OCI-M1 (cell line): ENCODE data around the gene ANO6.

ENCODE experiments used
- DNase-seq: peaks from one replicate; lab custom pipeline; 2025; lab: John Stamatoyannopoulos, UW

The ANO6 gene

GRCh38 chr12:45458238-45458637 is 242.3 kb downstream of the ANO6 start:
- no peak for DNase-seq

- no peak for DNase-seq
These were observed 243.2 kb downstream of the ANO6 start for GRCh38 chr12:45458854-45459807.

GRCh38 chr12:45462506-45462905 is 246.6 kb downstream of the ANO6 start:
- DNase-seq, result no peak

- DNase-seq, result no peak
These were observed 248.8 kb downstream of the ANO6 start for GRCh38 chr12:45464699-45465098.

GRCh38 chr12:45468751-45469615 is 253.1 kb downstream of the ANO6 start:
- DNase-seq, result no peak

GRCh38 chr12:45469902-45470301 is 254.0 kb downstream of the ANO6 start:
- DNase-seq, result no peak

- no peak for DNase-seq
These were observed 257.7 kb downstream of the ANO6 start for GRCh38 chr12:45473636-45474035.

- no peak for DNase-seq
These were observed 259.7 kb downstream of the ANO6 start for GRCh38 chr12:45475594-45475993.

- no peak for DNase-seq
These were observed 261.6 kb downstream of the ANO6 start for GRCh38 chr12:45477526-45477925.

GRCh38 chr12:45478931-45479330 is 263.0 kb downstream of the ANO6 start:
- DNase-seq, result no peak

- no peak for DNase-seq
These were observed 265.9 kb downstream of the ANO6 start for GRCh38 chr12:45481746-45482145.

GRCh38 chr12:45483571-45483970 is 267.7 kb downstream of the ANO6 start:
- no peak for DNase-seq
